Daoy (cell line): ENCODE measurements around the gene CCDC69. TPM values are rescaled to one million over a fixed set of nuclear protein-coding genes. Genes with fewer than 3 reads are reported as not detected.
"Not testable (repeated sequence)": the region's sequence is repeated elsewhere in the genome, so short reads cannot be mapped to it uniquely, and the experiment has no call there.

Experiments used
- DNase-seq: peaks from one replicate; pipeline ENCODE4 v3.0.0-alpha.2; 2015; ENCODE audit warnings: low read depth
- total RNA-seq: library from RNA; depleted of rRNA; stranded (reverse); fragments of >200 nt; shearing (Covaris generic); gene quantifications from 2 replicates; pipeline ENCODE4 v1.2.3, GENCODE V29; 2014; rRNA removed

CCDC69 gene
- total RNA-seq = 0.60 and 0.74 TPM in 2 replicates

- DNase-seq = peak; percentile 69
These were observed at the start of gene CCDC69 for GRCh38 chr5:151223447-151224264. Gene CCDC69 (minus strand): TSS chr5:151224092. CDS start chr5:151223970, 122 bp downstream.

- no peak for DNase-seq
These were observed 47.4 kb upstream of the CCDC69 start for GRCh38 chr5:151271336-151271735.

- DNase-seq = peak; percentile 67
These were observed 46.7 kb upstream of the CCDC69 start for GRCh38 chr5:151270599-151270998.

- DNase-seq = no peak
These were observed 43.8 kb upstream of the CCDC69 start for GRCh38 chr5:151267491-151268260.

GRCh38 chr5:151264113-151264512, 40.2 kb upstream of the CCDC69 start:
- peak; percentile 39 for DNase-seq

GRCh38 chr5:151262532-151262931, 38.6 kb upstream of the CCDC69 start:
- no peak for DNase-seq

GRCh38 chr5:151259931-151260330, 36.0 kb upstream of the CCDC69 start:
- no peak for DNase-seq

- DNase-seq = no peak
These were observed 34.9 kb upstream of the CCDC69 start for GRCh38 chr5:151258816-151259215.

- no peak for DNase-seq
These were observed 34.3 kb upstream of the CCDC69 start for GRCh38 chr5:151258201-151258611.

GRCh38 chr5:151257731-151258181, 33.9 kb upstream of the CCDC69 start:
- no peak for DNase-seq

- DNase-seq = no peak
These were observed 31.9 kb upstream of the CCDC69 start for GRCh38 chr5:151255621-151256286.

GRCh38 chr5:151254990-151255389, 31.1 kb upstream of the CCDC69 start:
- not testable (repeated sequence) for DNase-seq

GRCh38 chr5:151254556-151254955, 30.7 kb upstream of the CCDC69 start:
- no peak for DNase-seq

- DNase-seq = no peak
These were observed 29.7 kb upstream of the CCDC69 start for GRCh38 chr5:151253605-151253950.

- DNase-seq = peak; percentile 100
These were observed 29.1 kb upstream of the CCDC69 start, which contains the start of gene GM2A for GRCh38 chr5:151252762-151253604. Gene GM2A (plus strand): TSS chr5:151253185. CDS start chr5:151253217, 32 bp downstream.

- DNase-seq = no peak
These were observed 27.7 kb upstream of the CCDC69 start for GRCh38 chr5:151251621-151252020.

GRCh38 chr5:151251001-151251551, 27.2 kb upstream of the CCDC69 start:
- no peak for DNase-seq

- DNase-seq = no peak
These were observed 26.6 kb upstream of the CCDC69 start for GRCh38 chr5:151250346-151251000.

GRCh38 chr5:151249281-151249680, 25.4 kb upstream of the CCDC69 start:
- DNase-seq = no peak

GRCh38 chr5:151248651-151249050, 24.8 kb upstream of the CCDC69 start:
- DNase-seq = no peak
